Choroid plexus epithelial cell (primary cell): ENCODE measurements around the gene SMIM14.
A peak's percentile ranks its signal among the peaks of the same experiment; 100 is the strongest.

Experiments
- DNase-seq: peaks from one replicate; pipeline ENCODE4 v3.0.0-alpha.2; 2010; ENCODE audit warnings: low read depth
- H3K4me3 ChIP-seq: 2 replicates; pipeline ENCODE4 v1.5.1; 2011; ENCODE audit warnings: low read depth, mild to moderate bottlenecking, control low read depth, low read length, moderate library complexity
- TF ChIP-seq, protein P1 (sequence below): conservative IDR thresholded peaks from 2 replicates; pipeline ENCODE4 v1.5.1; 2011; ENCODE audit warnings: low read depth, mild to moderate bottlenecking, control low read depth, inconsistent platforms, low read length, moderate library complexity

SMIM14 gene

DNA sequence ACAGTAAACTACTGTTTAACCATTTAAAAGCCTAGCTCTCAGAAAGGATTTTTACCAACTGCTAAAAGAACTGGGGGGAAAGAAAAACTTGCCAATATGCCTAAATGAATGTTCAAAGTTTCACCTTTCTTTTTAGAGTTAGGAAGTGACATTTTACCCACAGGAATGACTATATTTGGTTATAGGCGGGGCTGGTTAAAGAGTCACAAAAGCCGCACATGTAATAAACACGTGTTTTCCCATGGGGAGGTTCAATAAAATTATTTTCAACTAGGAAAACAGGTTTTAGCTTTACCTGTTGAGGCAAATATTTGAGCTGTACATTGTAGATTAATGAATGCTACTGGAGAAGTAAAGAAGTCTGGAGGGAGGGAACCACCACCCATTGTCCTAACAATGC is 69.9 kb downstream of the SMIM14 start:
- no peak overlapping the region for H3K4me3 ChIP-seq
- no peak for DNase-seq
- TF ChIP-seq, protein P1, sequence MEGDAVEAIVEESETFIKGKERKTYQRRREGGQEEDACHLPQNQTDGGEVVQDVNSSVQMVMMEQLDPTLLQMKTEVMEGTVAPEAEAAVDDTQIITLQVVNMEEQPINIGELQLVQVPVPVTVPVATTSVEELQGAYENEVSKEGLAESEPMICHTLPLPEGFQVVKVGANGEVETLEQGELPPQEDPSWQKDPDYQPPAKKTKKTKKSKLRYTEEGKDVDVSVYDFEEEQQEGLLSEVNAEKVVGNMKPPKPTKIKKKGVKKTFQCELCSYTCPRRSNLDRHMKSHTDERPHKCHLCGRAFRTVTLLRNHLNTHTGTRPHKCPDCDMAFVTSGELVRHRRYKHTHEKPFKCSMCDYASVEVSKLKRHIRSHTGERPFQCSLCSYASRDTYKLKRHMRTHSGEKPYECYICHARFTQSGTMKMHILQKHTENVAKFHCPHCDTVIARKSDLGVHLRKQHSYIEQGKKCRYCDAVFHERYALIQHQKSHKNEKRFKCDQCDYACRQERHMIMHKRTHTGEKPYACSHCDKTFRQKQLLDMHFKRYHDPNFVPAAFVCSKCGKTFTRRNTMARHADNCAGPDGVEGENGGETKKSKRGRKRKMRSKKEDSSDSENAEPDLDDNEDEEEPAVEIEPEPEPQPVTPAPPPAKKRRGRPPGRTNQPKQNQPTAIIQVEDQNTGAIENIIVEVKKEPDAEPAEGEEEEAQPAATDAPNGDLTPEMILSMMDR = no peak

DNA sequence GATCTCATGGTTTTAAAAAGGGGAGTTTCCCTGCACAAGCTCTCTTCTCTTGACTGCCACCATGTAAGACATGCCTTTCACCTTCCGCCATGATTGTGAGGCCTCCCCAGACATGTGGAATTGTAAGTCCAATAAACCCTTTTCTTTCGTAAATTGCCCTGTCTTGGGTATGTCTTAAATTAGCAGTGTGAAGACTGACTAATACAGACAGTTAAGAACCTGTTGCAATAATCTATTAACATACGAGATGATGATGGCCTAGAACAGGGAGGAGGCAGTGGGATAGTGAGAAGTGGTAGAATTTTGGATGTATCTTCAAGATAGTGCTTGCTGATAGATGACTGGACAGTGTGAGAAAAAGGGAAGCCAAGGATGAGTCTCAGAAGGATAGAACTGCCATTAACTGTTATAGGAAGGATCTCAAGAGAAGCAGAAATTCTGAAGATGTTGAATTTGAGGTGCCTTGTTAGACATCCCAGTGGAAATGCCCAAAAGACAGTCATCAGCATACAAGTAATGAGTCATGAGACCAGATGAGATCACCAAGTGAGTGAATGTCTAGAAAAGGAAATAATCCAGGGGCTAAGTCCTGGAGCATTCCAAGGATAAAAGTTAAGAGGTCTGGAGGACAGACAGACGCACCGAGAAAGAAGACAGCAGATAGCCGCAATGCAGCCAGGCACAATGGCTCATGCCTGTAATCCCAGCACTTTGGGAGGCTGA is 72.6 kb downstream of the SMIM14 start:
- peak; percentile 84 for DNase-seq
- TF ChIP-seq, protein P1 = no peak
- H3K4me3 ChIP-seq = no peak overlapping the region

DNA sequence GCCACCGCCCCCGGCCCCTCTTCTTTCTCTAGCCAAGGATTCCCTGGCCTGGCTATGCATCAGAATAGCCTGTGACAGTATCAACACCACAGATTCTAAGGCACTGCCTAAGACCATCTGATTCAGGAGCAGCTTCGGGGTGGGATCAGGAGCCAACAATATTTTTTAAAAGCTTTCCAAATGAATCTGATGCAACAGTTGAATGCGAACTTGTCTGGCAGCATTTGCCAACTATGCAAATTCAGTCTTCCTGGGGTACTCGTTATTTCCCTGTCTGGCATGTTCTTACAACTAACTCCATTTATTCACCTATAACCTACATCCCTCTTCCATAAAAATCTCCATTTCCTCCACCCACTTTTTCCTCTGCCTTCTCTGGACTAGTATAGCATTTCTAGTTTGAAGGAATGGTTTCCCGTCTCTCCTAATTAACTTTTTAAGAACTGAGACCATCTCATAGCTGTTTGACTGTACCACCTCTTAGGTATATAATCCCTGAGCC is 75.3 kb downstream of the SMIM14 start:
- TF ChIP-seq, protein P1 = no peak
- no peak overlapping the region for H3K4me3 ChIP-seq
- DNase-seq = no peak

DNA sequence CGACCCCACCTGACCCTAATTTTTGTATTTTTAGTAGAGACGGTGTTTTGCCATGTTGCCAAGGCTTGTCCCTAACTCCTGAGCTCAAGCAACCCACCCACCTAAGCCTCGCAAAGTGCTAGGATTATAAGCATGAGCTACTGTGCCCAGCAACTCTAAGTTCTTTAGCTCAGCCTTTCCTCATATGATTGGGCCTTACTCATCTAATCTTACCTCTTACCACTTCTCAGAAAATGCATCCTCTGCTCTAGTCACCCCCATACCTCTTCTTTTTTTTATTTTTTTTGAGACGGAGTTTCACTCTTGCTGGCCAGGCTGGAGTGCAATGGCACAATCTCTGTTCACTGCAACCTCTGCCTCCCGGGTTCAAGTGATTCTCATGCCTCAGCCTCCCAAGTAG is 75.9 kb downstream of the SMIM14 start:
- TF ChIP-seq, protein P1 = no peak
- no peak for DNase-seq
- no peak overlapping the region for H3K4me3 ChIP-seq

DNA sequence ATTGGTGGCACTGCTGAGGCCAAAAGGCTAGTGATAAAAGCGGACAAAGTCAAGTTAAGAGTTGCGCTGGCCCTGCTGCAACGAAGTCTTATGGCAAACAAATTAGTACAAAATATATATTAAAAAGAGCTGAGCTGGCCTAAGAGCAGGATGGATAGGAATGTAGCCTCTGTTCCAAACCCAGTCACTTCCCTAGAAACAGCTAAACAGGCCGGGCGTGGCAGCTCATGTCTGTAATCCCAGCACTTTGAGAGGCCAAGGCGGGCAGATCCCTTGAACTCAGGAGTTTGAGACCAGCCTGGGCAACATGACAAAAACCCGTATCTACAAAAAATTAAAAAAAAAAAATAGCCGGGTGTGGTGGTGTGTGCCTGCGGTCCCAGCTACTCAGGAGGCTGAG is 79.0 kb downstream of the SMIM14 start:
- no peak for DNase-seq

DNA sequence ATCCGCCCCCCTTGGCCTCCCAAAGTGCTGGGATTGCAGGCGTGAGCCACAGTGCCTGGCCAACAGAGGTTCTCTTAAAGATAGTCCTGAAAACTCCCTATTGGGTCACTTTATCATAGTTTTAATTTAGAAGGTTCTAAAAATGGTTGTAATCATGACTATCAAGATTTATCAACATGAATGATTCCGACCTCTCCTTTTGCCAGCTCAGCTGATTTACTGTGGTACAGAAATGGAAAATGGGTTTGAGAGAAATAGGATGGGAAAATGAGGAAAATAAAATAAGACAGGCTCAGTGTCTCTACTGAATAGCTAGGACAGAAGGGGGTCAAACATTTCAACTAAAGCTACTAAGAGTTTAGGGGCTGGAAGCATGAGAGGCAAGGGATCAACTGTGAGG is 83.2 kb downstream of the SMIM14 start:
- H3K4me3 ChIP-seq = no peak overlapping the region
- TF ChIP-seq, protein P1 = no peak
- DNase-seq = no peak

More for the DNA sequence above, 79.0 kb downstream of the SMIM14 start:
- H3K4me3 ChIP-seq = no peak overlapping the region
- TF ChIP-seq, protein P1 = no peak
